Erythroblast (primary cell): ENCODE data around the gene PRODH.
"Not testable (repeated sequence)": the region's sequence is repeated elsewhere in the genome, so short reads cannot be mapped to it uniquely, and the experiment has no call there.

Experiments
- DNase-seq, 2 experiments: peaks; one replicate each; lab custom pipeline; 2025; lab: John Stamatoyannopoulos, UW
- GATA1 ChIP-seq: IDR thresholded peaks from 2 replicates; pipeline ENCODE4 v1.6.1; 2011; ENCODE audit warnings: low read depth, mild to moderate bottlenecking, control low read depth, low read length, moderate library complexity
- POLR2A ChIP-seq: IDR thresholded peaks from 2 replicates; pipeline ENCODE4 v1.6.1; 2011; ENCODE audit warnings: mild to moderate bottlenecking, low read length

PRODH gene

DNA sequence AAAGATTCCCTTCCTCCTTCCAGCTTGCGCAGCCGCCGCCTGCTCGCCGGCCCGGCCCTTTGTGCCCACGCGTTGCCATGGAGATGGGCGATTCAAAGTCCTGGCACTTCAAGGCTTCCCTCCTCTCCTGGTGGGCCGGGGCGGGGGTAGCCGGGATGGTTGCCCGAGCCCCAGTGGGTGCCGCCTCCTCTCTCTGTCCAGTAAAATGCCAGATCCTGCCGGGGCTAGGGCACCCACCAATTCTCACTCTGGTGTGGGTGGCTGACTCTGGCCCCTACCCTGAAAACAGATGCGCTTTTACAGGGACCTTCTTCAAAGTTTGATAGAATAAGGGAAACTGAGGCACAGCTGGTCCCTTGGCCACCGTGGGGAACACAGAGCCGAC, 22.2 kb upstream of the PRODH start:
- DNase-seq: not testable (repeated sequence)

DNA sequence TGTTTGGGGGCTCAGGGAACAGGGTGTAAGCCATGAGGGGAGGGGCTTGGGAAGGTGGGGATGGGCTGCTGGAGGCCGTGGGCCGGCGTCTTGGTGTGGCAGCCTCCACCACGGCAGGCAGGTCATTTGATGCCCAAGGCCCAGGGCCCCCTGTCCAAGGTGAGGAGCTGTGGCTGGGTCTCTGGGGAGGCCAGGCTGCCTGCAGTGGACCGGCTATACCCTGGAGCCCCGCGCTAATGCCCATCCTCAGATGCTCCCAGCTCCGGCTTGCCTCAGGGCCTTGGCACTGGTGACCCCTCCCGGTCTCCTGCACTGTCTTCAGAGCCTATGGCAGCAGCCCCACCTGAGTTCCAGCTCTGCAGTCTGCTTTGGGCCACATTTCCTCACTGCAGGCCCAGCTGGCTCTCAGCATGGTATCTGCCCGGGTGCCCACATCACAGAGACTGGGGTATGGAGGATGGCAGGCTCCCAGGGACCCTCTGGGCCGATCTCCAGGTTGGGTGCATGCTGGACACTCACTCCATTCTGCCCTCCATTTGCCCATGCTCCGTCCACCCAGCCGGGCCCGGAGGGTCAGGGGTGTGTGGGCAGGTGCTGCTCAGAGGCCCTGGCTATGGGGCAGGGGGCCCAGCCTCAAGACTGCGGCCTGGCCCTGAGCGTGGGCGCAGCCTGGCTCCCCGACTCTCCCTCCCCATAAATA, 21.7 kb upstream of the PRODH start:
- not testable (repeated sequence) for DNase-seq

DNA sequence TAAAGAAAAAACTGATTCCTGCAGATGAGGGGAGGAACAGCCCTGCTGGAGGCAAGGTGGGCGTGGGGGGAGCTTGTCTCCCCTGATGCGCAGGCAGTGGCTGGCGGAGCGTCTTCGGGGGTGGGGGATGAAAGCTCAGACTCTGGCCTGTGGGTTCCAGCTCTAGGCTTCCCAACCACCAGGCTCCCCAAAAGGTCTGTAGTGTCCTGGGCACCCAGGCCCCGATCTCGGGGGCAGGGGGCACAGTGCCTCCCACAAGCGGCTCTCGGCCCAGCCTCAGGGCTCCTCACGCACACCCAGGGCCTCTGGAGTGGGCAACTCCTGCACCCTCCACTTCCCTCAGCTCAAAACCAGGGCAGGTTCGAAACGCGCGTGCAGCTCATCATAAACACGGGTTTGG, 20.9 kb upstream of the PRODH start:
- DNase-seq: not testable (repeated sequence)

DNA sequence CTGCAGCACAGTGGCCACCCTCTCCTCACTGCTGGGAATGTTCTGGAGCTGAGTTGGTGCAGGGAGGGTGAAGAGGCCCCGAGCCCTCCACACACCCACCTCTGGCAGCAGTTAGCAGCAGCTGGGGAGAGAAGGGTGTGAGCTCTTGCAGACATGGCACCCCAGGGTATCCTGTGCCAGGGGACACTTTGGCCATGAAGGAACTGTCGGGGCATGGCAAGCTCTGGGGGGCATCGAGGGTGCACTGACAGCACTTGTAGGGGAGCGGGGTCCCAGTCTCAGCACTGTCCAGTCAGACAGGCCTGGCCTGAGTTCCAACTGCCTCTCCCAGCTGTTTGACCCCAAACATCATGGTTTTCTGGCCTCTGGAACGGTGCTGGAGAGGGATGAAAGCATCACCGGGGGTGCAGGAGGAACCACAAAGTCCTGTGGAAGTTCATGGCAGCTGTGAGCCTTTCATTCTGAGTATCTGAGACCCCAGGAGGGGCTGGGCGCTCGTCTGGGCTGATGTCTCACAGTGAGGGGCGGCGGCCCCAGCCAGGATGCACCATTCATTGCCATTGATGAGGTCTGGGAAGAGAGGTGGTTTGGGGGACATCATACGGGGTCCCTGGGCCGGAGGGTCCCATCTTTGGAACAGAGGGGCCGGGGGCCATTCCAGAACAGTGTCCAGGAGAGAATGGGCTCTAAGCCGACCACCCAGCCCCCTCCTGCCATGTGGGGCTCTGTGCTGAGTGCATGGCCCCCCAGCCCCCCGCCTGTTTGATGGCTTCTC, 20.2 kb upstream of the PRODH start:
- DNase-seq: not testable (repeated sequence)

DNA sequence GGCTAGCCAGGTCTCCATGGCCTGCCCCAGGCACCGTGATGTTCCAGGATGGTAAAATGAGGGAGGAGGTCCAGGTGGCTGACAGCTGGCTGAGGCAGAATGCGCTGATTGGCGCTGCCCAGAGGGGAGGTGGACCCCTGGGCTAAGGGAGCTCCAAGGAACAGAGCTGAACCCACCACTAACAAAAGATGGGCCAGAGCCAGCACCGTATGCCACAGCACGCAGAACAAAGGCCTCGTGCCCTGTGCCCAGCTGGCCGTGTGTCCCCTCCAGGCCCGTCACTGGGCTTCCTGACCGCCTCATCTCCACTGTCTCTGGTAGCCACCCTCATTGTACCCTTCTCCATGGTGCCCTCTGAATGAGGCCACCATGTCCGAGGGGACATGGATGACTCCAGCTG, 19.6 kb upstream of the PRODH start:
- DNase-seq: no peak
- no peak for TF ChIP-seq GATA1
- TF ChIP-seq POLR2A: no peak

DNA sequence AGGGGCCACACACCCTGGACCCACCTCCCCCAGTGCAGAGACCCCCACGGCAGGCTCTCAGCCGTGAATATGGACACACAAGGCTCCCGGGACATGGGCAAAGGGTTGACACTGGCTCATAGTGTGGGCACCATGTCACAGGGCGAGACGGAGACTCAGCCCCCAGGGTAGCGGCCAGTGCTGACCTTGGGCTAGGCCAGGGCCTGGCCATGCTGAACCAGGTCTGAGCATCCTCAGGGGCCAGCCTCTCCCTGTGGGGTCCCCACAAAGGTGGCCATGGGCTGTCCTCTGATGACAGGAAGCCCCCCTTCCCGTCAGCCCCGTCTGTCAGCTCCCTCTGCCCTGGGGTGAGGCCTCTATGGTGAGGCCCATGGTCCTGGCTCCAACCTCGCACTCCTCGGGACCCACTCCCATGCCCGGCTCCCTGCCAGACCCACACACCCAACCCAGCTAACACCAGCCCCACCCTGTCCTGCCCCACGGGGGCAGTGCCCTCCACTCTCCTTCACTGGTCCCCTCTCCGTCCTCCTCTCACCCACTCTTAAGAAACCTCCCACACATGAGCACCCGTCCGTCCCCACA, 19.0 kb upstream of the PRODH start:
- TF ChIP-seq GATA1 (no peak), POLR2A (no peak)
- DNase-seq: no peak

DNA sequence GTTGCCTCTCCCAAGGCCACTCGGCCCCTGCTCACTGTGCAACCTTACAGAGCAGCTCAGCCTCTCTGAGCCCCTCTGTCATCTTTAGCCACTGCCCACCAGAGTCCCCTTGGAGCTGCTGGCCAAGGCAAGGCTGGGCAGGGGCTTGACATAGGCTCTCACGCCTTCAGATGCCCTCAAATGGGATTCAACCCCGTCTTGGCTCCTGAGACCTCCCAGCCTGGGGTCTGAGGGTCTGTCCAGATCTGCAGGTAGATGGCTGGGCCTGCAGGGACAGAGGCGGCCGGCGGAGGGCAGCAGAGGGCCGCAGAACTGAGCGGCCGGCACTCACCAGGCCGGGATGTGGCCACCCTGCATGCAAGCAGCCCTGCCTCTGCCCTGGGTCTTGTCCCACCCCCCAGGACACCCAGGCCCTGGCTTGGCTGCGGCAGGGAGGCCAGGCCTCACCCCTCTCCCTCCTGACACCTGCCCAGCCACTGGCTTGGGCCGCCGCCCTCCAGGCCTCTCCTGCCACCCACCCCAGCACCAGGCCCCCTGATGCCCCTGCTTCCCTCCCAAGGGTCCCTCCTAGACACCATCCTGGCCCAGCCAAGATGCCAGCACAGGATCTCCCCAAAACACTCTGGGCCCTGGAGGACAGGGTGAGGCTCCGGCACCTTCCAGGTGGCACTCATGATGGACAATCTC, 18.4 kb upstream of the PRODH start:
- DNase-seq: peak; percentile 43 to 73

DNA sequence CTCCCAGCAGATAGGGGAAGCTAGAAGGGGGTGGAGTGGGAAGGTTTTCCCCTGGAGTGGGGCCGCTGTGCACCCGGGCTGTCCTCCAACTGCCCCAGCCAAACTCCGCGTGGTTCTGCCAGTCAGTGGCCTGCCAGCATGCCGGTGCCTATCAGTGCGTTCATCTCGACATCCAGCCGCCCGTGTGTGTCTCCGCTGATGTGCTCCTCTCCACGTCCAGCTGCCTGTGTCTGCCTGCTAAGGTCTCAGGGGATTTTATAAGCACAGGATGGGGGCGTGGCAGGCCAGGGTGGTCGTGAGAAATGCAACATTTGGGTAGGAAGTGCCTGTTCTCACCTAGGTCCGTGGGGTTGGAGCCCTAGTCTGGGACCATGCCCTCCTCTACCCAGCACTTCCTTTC, 17.0 kb upstream of the PRODH start:
- DNase-seq: not testable (repeated sequence)

DNA sequence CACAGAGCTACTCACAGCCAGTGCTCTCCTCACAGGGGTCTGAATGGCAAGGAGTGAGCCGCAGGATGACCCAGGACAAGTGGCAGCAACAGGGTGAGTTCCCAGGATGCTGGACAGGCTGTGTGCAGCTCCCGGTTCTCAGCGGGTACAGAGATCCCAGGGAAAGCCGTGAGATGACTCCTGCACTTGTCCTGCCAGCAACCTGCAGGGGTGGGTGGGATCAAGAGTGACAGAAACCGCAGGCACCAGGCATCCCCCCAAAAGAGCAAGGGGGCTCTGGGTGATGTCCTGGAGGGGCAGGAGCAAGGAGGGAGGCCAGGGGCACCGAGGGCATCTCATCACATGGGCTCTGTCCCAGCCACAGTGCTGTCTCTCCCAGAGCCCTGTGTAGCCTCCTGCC, 15.9 kb upstream of the PRODH start:
- DNase-seq: no peak
- TF ChIP-seq GATA1: no peak
- TF ChIP-seq POLR2A: no peak

DNA sequence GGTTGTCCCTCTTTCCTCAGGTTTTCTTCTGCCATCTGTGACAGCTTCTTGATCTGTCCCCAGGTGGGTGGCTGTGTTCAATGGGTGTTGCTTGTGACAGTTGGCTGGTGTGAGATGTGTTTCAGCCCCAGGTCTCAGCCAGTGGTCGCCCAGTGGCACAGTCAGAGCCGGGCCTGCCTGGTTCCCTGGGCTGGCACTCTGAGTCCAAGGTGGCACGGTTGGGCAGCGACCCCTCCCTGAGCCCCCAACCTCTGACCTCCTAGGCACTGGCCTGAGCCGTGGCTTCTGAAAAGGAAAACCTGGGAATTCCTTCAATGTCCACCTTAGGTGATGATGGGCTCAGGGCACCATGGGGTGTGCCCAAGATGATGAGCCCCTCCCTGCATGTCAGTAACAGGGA, 14.0 kb upstream of the PRODH start:
- no peak for TF ChIP-seq POLR2A
- TF ChIP-seq GATA1: no peak
- DNase-seq: no peak

DNA sequence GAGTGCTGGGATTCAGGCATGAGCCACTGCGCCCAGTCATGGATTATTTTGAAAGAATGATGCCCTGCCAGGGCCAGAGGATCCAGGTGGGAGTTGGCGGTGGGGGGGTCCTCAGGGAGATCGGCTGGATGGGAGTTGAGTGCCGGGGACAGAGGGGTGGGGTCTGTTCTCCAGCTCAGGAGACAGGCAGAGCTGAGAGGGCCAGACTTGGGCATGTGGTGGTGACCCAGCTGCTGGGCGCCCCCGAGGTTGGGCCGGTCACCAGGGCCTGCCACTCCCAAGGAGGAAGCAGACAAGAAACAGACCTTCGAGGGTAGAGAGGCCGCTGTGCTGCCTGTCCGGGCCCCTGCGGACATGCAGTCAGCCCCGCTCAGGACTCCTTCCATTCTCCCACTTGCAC, 11.8 kb upstream of the PRODH start:
- no peak for TF ChIP-seq POLR2A
- TF ChIP-seq GATA1: no peak
- DNase-seq: no peak

DNA sequence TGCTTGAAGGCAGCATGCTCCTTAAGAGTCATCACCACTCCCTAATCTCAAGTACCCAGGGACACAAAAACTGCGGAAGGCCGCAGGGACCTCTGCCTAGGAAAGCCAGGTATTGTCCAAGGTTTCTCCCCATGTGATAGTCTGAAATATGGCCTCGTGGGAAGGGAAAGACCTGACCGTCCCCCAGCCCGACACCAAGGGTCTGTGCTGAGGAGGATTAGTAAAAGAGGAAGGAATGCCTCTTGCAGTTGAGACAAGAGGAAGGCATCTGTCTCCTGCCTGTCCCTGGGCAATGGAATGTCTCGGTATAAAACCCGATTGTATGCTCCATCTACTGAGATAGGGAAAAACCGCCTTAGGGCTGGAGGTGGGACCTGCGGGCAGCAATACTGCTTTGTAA, 11.0 kb upstream of the PRODH start:
- not testable (repeated sequence) for DNase-seq

DNA sequence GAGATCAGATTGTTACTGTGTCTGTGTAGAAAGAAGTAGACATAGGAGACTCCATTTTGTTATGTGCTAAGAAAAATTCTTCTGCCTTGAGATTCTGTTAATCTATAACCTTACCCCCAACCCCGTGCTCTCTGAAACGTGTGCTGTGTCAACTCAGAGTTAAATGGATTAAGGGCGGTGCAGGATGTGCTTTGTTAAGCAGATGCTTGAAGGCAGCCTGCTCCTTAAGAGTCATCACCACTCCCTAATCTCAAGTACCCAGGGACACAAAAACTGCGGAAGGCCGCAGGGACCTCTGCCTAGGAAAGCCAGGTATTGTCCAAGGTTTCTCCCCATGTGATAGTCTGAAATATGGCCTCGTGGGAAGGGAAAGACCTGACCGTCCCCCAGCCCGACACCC, 2.6 kb upstream of the PRODH start:
- not testable (repeated sequence) for DNase-seq

DNA sequence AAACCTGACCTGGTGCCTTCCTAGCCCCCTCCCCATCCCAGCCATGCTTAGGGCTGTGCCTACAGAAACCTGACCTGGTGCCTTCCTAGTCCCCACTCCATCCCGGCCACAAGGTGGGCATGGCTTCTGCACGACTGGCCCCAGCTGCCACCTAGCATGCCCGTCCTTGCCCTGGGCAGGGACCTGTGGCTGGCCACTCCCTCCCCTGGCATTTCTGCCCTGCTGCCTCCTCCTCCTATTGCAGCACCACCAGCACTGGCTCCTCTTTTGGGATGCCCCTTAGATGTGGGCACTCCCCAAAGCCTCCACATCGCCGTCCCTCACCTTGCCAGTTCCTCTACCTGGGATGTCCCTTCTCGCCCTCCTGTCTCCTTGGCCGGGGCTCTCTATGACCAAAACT, 1.4 kb downstream of the PRODH start:
- DNase-seq: not testable (repeated sequence)

DNA sequence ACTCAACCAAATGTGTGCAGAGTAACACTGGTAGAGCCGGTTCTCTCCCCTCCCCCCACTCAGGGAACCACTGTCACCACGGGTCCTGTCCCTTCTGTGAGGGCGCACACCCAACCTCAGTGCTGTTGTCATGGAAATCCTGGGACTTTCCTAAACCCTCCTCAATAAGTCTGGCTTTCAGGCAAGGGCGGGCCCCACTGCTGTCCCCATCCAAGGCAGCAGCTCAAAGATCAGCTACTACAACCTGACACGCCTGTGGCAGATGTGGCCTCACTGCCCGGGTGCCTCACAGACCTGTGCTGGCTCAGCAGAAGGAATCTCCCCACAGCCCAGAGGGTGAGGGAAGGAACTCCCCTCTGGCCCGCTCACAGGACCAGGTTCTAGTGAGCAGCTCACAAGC, 2.2 kb downstream of the PRODH start:
- TF ChIP-seq GATA1 (no peak), POLR2A (no peak)

More for the DNA sequence above, 2.2 kb downstream of the PRODH start:
- DNase-seq: no peak
